HG03575 (cell line): ENCODE data around the gene ADPGK.
"Not testable (repeated sequence)": the region's sequence is repeated elsewhere in the genome, so short reads cannot be mapped to it uniquely, and the experiment has no call there.

Experiments
- ATAC-seq: cut with Tn5 transposase; IDR thresholded peaks from one replicate; pipeline ENCODE4 v1.9.1; 2021; ENCODE audit not compliant: unreplicated experiment, insufficient number of reproducible peaks, low FRiP score; ENCODE audit errors: extremely low read depth

Gene ADPGK

GRCh38 chr15:72708551-72709303 lies 74.8 kb downstream of the ADPGK start:
- ATAC-seq = not testable (repeated sequence)

- ATAC-seq = no peak
Observed at GRCh38 chr15:72706266-72706665, 77.3 kb downstream of the ADPGK start.
